Lower leg skin (tissue), 3 donors: Measurements from ENCODE around the gene TMEM222.

Experiments used
- CTCF ChIP-seq, 3 donors: fragments of 450-650 bp; IDR thresholded peaks; one replicate each; pipeline ENCODE4 v1.5.1; 2016; ENCODE audit warnings: antibody characterized with exemption in 3 of 3, mild to moderate bottlenecking in 3 of 3, moderate library complexity in 2 of 3
- POLR2A ChIP-seq, 2 donors: fragments of 450-650 bp; IDR thresholded peaks; one replicate each; pipeline ENCODE4 v1.6.1; 2016 to 2017; ENCODE audit warnings: antibody characterized with exemption in 2 of 2, mild to moderate bottlenecking in 1 of 2, moderate library complexity in 1 of 2

GRCh38 chr1:27360159-27361043 is 38.4 kb downstream of the TMEM222 start:
- TF ChIP-seq CTCF (IDR thresholded peaks at IDR 0.05) (no peak), POLR2A (IDR thresholded peaks at IDR 0.05) (no peak)
